ENCODE results near the gene NUP205. TPM values are rescaled to one million over a fixed set of nuclear protein-coding genes. Genes with fewer than 3 reads are reported as not detected.
"Not testable (repeated sequence)": the region's sequence is repeated elsewhere in the genome, so short reads cannot be mapped to it uniquely, and the experiment has no call there.

NUP205 gene
- total and polyA plus RNA-seq, 2 donors (not counting 1 experiment from before 2014, with no cell fraction given): 31.4 to 70.3 TPM

DNA sequence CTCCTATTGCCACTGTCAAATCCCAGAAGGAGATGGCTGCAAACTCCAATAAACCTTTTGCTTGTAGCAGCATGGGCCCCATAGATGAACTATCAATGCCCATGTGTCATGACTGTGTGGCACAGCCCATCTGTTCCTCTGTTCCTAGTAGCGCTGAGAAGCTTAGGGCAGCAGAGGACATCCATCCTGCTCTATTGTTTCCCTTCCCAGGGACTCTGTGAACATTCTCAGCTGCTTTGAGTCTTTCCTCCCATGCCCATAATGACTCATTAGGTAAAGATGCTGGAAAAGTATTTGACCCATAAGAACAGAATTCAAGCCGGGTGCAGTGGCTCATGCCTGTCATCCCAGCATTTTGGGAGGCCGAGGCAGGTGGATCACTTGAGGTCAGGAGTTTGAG lies 132.8 kb downstream of the NUP205 start:
- ChIA-PET CTCF (no interaction called here), POLR2A (no interaction called here)
- H4K20me1 ChIP-seq (ENCODE audit: control insufficient read depth, insufficient read depth, low read length, poor library complexity, severe bottlenecking): no peaks in the 10 kb centered on the region
- H3K4me1 ChIP-seq (ENCODE audit: control insufficient read depth in 2 of 2, insufficient read depth in 2 of 2, low read length in 2 of 2): no peaks in the 10 kb centered on the region
- no peak overlapping the region for H3K4me3 Mint-ChIP-seq
- H3K9ac ChIP-seq (ENCODE audit: low read length): no peak overlapping the region
- peaks cover 0 to 1% of the 10 kb centered on the region in 2 experiments for H3K36me3 ChIP-seq (replicated peaks in 1 of 2; ENCODE audit: control extremely low read depth in 1 of 2, control insufficient read depth in 1 of 2, extremely low read depth in 1 of 2, insufficient read depth in 2 of 2, low read length in 1 of 2)
- DNase-seq (no peak), ATAC-seq (ENCODE audit: low read depth) (no peak)
- intact Hi-C loops (cut with micrococcal nuclease): no loop called here
- H3K27ac Mint-ChIP-seq: no peak overlapping the region
- no peaks in the 10 kb centered on the region for H3K9me3 Mint-ChIP-seq (ENCODE audit: insufficient read depth)
- TF ChIP-seq EZH2 (IDR thresholded peaks at IDR 0.05; ENCODE audit: borderline replicate concordance, insufficient read depth, low read depth, low read length, poor library complexity, severe bottlenecking): no peak
- TF ChIP-seq, protein P1, sequence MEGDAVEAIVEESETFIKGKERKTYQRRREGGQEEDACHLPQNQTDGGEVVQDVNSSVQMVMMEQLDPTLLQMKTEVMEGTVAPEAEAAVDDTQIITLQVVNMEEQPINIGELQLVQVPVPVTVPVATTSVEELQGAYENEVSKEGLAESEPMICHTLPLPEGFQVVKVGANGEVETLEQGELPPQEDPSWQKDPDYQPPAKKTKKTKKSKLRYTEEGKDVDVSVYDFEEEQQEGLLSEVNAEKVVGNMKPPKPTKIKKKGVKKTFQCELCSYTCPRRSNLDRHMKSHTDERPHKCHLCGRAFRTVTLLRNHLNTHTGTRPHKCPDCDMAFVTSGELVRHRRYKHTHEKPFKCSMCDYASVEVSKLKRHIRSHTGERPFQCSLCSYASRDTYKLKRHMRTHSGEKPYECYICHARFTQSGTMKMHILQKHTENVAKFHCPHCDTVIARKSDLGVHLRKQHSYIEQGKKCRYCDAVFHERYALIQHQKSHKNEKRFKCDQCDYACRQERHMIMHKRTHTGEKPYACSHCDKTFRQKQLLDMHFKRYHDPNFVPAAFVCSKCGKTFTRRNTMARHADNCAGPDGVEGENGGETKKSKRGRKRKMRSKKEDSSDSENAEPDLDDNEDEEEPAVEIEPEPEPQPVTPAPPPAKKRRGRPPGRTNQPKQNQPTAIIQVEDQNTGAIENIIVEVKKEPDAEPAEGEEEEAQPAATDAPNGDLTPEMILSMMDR (IDR thresholded peaks at IDR 0.05): no peak
- H3K4me2 ChIP-seq (replicated peaks; ENCODE audit: low read depth, low read length, poor library complexity, severe bottlenecking): no peak overlapping the region
- no peaks in the 10 kb centered on the region for H3K79me2 ChIP-seq (ENCODE audit: control insufficient read depth, insufficient read depth, low read length)
- no peaks in the 10 kb centered on the region for H3K9me3 ChIP-seq (ENCODE audit: control extremely low read depth in 1 of 3, control insufficient read depth in 2 of 3, insufficient read depth in 1 of 3, low read length in 2 of 3)
- H3K4me3 ChIP-seq (ENCODE audit: control extremely low read depth in 1 of 5, extremely low read depth in 1 of 5, insufficient read depth in 1 of 5, low read depth in 2 of 5, low read length in 4 of 5): no peak overlapping the region
- H2AFZ ChIP-seq (ENCODE audit: insufficient read depth, low read depth, low read length, poor library complexity, severe bottlenecking): no peak overlapping the region
- no peaks in the 10 kb centered on the region for H3K4me1 Mint-ChIP-seq
- H3K27ac ChIP-seq (ENCODE audit: low read length in 2 of 2): no peak overlapping the region
- no peaks in the 10 kb centered on the region for H3K27me3 Mint-ChIP-seq
- 100% methylated on average over 3 of the region's 3 CpGs for WGBS (ENCODE audit: insufficient coverage)
- no peaks in the 10 kb centered on the region for H3K27me3 ChIP-seq (replicated peaks in 1 of 4; ENCODE audit: control extremely low read depth in 1 of 4, control insufficient read depth in 3 of 4, insufficient read depth in 4 of 4, low read length in 3 of 4)

DNA sequence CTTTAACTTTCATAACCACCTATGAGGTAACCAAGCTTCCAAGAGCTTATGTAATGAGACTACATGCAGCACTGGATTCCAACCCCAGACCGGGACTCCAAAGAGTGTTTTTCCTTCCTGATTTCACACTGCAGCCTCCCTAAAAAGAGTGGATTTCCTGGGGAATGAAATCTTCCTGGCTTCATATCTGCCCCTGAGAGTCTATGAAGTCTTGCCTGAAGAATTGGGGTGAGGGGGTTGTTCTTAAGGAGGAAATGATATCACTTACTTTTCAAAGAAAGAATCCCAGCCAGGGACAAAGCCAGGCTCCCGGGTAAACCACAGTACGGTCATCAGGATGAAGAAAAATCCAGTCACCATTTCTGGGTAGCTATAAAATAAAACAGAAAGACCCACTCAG lies 134.3 kb downstream of the NUP205 start:
- Histone ChIP-seq H3K27me3 (replicated peaks in 1 of 4; ENCODE audit: control extremely low read depth in 1 of 4, control insufficient read depth in 3 of 4, insufficient read depth in 4 of 4, low read length in 3 of 4) (no peaks in the 10 kb centered on the region), H3K27ac (ENCODE audit: low read length in 2 of 2) (no peak overlapping the region), H3K79me2 (ENCODE audit: control insufficient read depth, insufficient read depth, low read length) (no peaks in the 10 kb centered on the region), H3K36me3 (replicated peaks in 1 of 2; ENCODE audit: control extremely low read depth in 1 of 2, control insufficient read depth in 1 of 2, extremely low read depth in 1 of 2, insufficient read depth in 2 of 2, low read length in 1 of 2) (peaks cover 0 to 1% of the 10 kb centered on the region in 2 experiments), H3K4me3 (ENCODE audit: control extremely low read depth in 1 of 5, extremely low read depth in 1 of 5, insufficient read depth in 1 of 5, low read depth in 2 of 5, low read length in 4 of 5) (no peak overlapping the region), H2AFZ (ENCODE audit: insufficient read depth, low read depth, low read length, poor library complexity, severe bottlenecking) (no peak overlapping the region), H3K9ac (ENCODE audit: low read length) (no peak overlapping the region), H3K4me1 (ENCODE audit: control insufficient read depth in 2 of 2, insufficient read depth in 2 of 2, low read length in 2 of 2) (no peaks in the 10 kb centered on the region), H3K4me2 (replicated peaks; ENCODE audit: low read depth, low read length, poor library complexity, severe bottlenecking) (no peak overlapping the region), H4K20me1 (ENCODE audit: control insufficient read depth, insufficient read depth, low read length, poor library complexity, severe bottlenecking) (no peaks in the 10 kb centered on the region), H3K9me3 (ENCODE audit: control extremely low read depth in 1 of 3, control insufficient read depth in 2 of 3, insufficient read depth in 1 of 3, low read length in 2 of 3) (no peaks in the 10 kb centered on the region)
- no peak for TF ChIP-seq EZH2 (IDR thresholded peaks at IDR 0.05; ENCODE audit: borderline replicate concordance, insufficient read depth, low read depth, low read length, poor library complexity, severe bottlenecking)
- TF ChIP-seq, protein P1 (IDR thresholded peaks at IDR 0.05): no peak
- H3K27ac Mint-ChIP-seq: no peak overlapping the region
- no peaks in the 10 kb centered on the region for H3K9me3 Mint-ChIP-seq (ENCODE audit: insufficient read depth)
- CTCF ChIA-PET: no interaction called here
- intact Hi-C loops (cut with micrococcal nuclease): no loop called here
- no peak overlapping the region for H3K4me3 Mint-ChIP-seq
- POLR2A ChIA-PET: no interaction called here
- no CpG with 5 or more reads among the region's 3 CpGs for WGBS (ENCODE audit: insufficient coverage)
- ATAC-seq (ENCODE audit: low read depth): no peak
- no peak for DNase-seq
- no peaks in the 10 kb centered on the region for H3K27me3 Mint-ChIP-seq
- no peaks in the 10 kb centered on the region for H3K4me1 Mint-ChIP-seq

DNA sequence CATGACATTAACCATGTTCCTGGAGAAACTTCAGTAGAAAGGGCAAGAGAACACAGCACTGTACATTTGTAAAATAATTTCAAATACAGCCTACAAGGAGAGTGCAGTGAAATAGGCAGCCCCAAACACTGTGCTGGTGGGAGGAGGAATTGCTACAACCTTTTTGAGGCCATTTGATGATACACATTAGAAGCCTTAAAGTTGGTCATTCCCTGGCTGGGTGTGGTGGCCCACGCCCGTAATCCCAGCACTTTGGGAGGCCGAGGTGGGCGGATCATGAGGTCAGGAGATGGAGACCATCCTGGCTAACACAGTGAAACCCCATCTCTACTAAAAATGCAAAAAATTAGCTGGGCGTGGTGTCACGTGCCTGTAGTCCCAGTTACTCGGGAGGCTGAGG lies 134.9 kb downstream of the NUP205 start:
- not testable (repeated sequence) for H3K4me2 ChIP-seq (replicated peaks; ENCODE audit: low read depth, low read length, poor library complexity, severe bottlenecking)

More for the DNA sequence above, 134.9 kb downstream of the NUP205 start:
- H3K27ac Mint-ChIP-seq; ATAC-seq (ENCODE audit: low read depth); H3K9ac ChIP-seq (ENCODE audit: low read length); H3K9me3 ChIP-seq (ENCODE audit: control extremely low read depth in 1 of 3, control insufficient read depth in 2 of 3, insufficient read depth in 1 of 3, low read length in 2 of 3); H3K4me3 Mint-ChIP-seq; H3K27ac ChIP-seq (ENCODE audit: low read length in 2 of 2); H3K4me1 ChIP-seq (ENCODE audit: control insufficient read depth in 2 of 2, insufficient read depth in 2 of 2, low read length in 2 of 2); DNase-seq; intact Hi-C loops (cut with micrococcal nuclease); POLR2A ChIA-PET; H3K27me3 ChIP-seq (replicated peaks in 1 of 4; ENCODE audit: control extremely low read depth in 1 of 4, control insufficient read depth in 3 of 4, insufficient read depth in 4 of 4, low read length in 3 of 4); H2AFZ ChIP-seq (ENCODE audit: insufficient read depth, low read depth, low read length, poor library complexity, severe bottlenecking); H3K9me3 Mint-ChIP-seq (ENCODE audit: insufficient read depth); H3K27me3 Mint-ChIP-seq; H3K4me3 ChIP-seq (ENCODE audit: control extremely low read depth in 1 of 5, extremely low read depth in 1 of 5, insufficient read depth in 1 of 5, low read depth in 2 of 5, low read length in 4 of 5); H4K20me1 ChIP-seq (ENCODE audit: control insufficient read depth, insufficient read depth, low read length, poor library complexity, severe bottlenecking); CTCF ChIA-PET; H3K79me2 ChIP-seq (ENCODE audit: control insufficient read depth, insufficient read depth, low read length); H3K4me1 Mint-ChIP-seq; H3K36me3 ChIP-seq (replicated peaks in 1 of 2; ENCODE audit: control extremely low read depth in 1 of 2, control insufficient read depth in 1 of 2, extremely low read depth in 1 of 2, insufficient read depth in 2 of 2, low read length in 1 of 2): not testable (repeated sequence)
- WGBS (ENCODE audit: insufficient coverage): 92% methylated on average over 2 of the region's 7 CpGs
